ENCODE data around the gene ZNF787. TPM values are rescaled to one million over a fixed set of nuclear protein-coding genes. Genes with fewer than 3 reads are reported as not detected.
A peak's percentile ranks its signal among the peaks of the same experiment; 100 is the strongest.

Gene ZNF787
- total RNA-seq, 1 donor: 27.5 TPM

- no peaks in the 10 kb centered on the region for H3K79me2 ChIP-seq (ENCODE audit: insufficient read depth, low read length)
- H3K9me3 ChIP-seq (ENCODE audit: low read depth, low read length): no peaks in the 10 kb centered on the region
- H3K27me3 ChIP-seq (ENCODE audit: insufficient read depth, low read length): no peaks in the 10 kb centered on the region
- peak; percentile 64 for DNase-seq (ENCODE audit: insufficient read length, low spot score, missing footprints)
- no peak overlapping the region for H3K4me3 ChIP-seq (ENCODE audit: insufficient read depth, low read length)
- no peaks in the 10 kb centered on the region for H4K20me1 ChIP-seq (ENCODE audit: insufficient read depth, low read length)
- no peaks in the 10 kb centered on the region for H3K36me3 ChIP-seq (ENCODE audit: insufficient read depth, low read length)
- H3K4me2 ChIP-seq (ENCODE audit: insufficient read depth, low read length): no peak overlapping the region
- no peak overlapping the region for H2AFZ ChIP-seq (ENCODE audit: low read length)
- no peak for TF ChIP-seq CTCF (IDR thresholded peaks at IDR 0.05; ENCODE audit: extremely low read depth, low read depth, low read length)
- peaks cover 6% of the 10 kb centered on the region for H3K4me1 ChIP-seq (ENCODE audit: insufficient read depth, low read length)
- H3K27ac ChIP-seq (ENCODE audit: low read depth, low read length): no peak overlapping the region
Measured at GRCh38 chr19:56126983-56127780, 6.1 kb upstream of the ZNF787 start.

GRCh38 chr19:56125806-56126590 lies 4.9 kb upstream of the ZNF787 start:
- TF ChIP-seq CTCF (IDR thresholded peaks at IDR 0.05; ENCODE audit: extremely low read depth, low read depth, low read length): no peak
- Histone ChIP-seq H3K36me3 (ENCODE audit: insufficient read depth, low read length) (no peaks in the 10 kb centered on the region), H4K20me1 (ENCODE audit: insufficient read depth, low read length) (no peaks in the 10 kb centered on the region), H3K4me1 (ENCODE audit: insufficient read depth, low read length) (peaks cover 4% of the 10 kb centered on the region), H3K4me2 (ENCODE audit: insufficient read depth, low read length) (no peak overlapping the region), H2AFZ (ENCODE audit: low read length) (no peak overlapping the region), H3K9me3 (ENCODE audit: low read depth, low read length) (no peaks in the 10 kb centered on the region), H3K27me3 (ENCODE audit: insufficient read depth, low read length) (no peaks in the 10 kb centered on the region), H3K79me2 (ENCODE audit: insufficient read depth, low read length) (no peaks in the 10 kb centered on the region), H3K27ac (ENCODE audit: low read depth, low read length) (no peak overlapping the region), H3K4me3 (ENCODE audit: insufficient read depth, low read length) (no peak overlapping the region)
- DNase-seq (ENCODE audit: insufficient read length, low spot score, missing footprints): peak; percentile 25

- H3K36me3 ChIP-seq (ENCODE audit: insufficient read depth, low read length): no peaks in the 10 kb centered on the region
Measured at GRCh38 chr19:56124578-56124977, 3.5 kb upstream of the ZNF787 start.

More at GRCh38 chr19:56124578-56124977, 3.5 kb upstream of the ZNF787 start:
- no peak overlapping the region for H3K4me2 ChIP-seq (ENCODE audit: insufficient read depth, low read length)
- H3K27me3 ChIP-seq (ENCODE audit: insufficient read depth, low read length): no peaks in the 10 kb centered on the region
- DNase-seq (ENCODE audit: insufficient read length, low spot score, missing footprints): no peak
- H3K4me3 ChIP-seq (ENCODE audit: insufficient read depth, low read length): no peak overlapping the region
- peaks cover 9% of the 10 kb centered on the region for H3K4me1 ChIP-seq (ENCODE audit: insufficient read depth, low read length)
- no peak for TF ChIP-seq CTCF (IDR thresholded peaks at IDR 0.05; ENCODE audit: extremely low read depth, low read depth, low read length)
- H3K9me3 ChIP-seq (ENCODE audit: low read depth, low read length): no peaks in the 10 kb centered on the region
- H4K20me1 ChIP-seq (ENCODE audit: insufficient read depth, low read length): peaks cover 6% of the 10 kb centered on the region
- H3K27ac ChIP-seq (ENCODE audit: low read depth, low read length): no peak overlapping the region
- H3K79me2 ChIP-seq (ENCODE audit: insufficient read depth, low read length): peaks cover 9% of the 10 kb centered on the region
- no peak overlapping the region for H2AFZ ChIP-seq (ENCODE audit: low read length)

All from osteoblast (primary cell).